GM12878 (cell line): Measurements from ENCODE around the gene TAS2R38. TPM values are rescaled to one million over a fixed set of nuclear protein-coding genes. Genes with fewer than 3 reads are reported as not detected.

Experiments used
- ATAC-seq: fragments of 200-7000 bp; cut with Tn5 transposase; 3 replicates; pipeline ENCODE4 v1.9.1; 2020; ENCODE audit warnings: mild to moderate bottlenecking, moderate library complexity
- BruUV-seq: library from RNA; stranded (reverse); fragments of 400-500 nt; replicated peaks from 2 replicates; lab custom pipeline; 2021; lab: Mats Ljungman, UMichigan
- CTCF ChIA-PET: fragments of 300-600 bp; sonication (Branson Sonifier 250); formaldehyde crosslinking; extraction: SDS; loops from one replicate; lab custom pipeline; 2021; ENCODE audit warnings: inconsistent platforms; lab: Yijun Ruan, JAX
- POLR2A ChIA-PET: fragments of 350-600 bp; formaldehyde crosslinking; extraction: SDS; loops from one replicate; lab custom pipeline; 2021; ENCODE audit warnings: inconsistent platforms; lab: Charles Lee
- RAD21 ChIA-PET: fragments of 300-600 bp; sonication (Branson Sonifier 250); formaldehyde crosslinking; loops from one replicate; lab custom pipeline; 2023; ENCODE audit warnings: antibody characterized with exemption; ENCODE audit not compliant: unreplicated experiment; lab: Charles Lee
- SMC1A ChIA-PET: fragments of 300-600 bp; sonication (Branson Sonifier 250); formaldehyde crosslinking; loops from one replicate; lab custom pipeline; 2023; ENCODE audit not compliant: unreplicated experiment, uncharacterized antibody; lab: Charles Lee
- DNase-seq: peaks from one replicate; pipeline ENCODE4 v3.0.0-alpha.2; 2011; ENCODE audit warnings: low read depth, low spot score
- FAIRE-seq: peaks from 3 replicates; lab custom pipeline; 2011; peaks lifted over from hg19 to GRCh38; lab: Jason Lieb, UNC
- H2AFZ ChIP-seq: 2 replicates; pipeline ENCODE4 v1.6.0; 2011; ENCODE audit warnings: low read depth, low read length, control low read depth; ENCODE audit not compliant: control insufficient read depth
- H3K27ac ChIP-seq: 2 replicates; pipeline ENCODE4 v1.5.1; 2011; ENCODE audit warnings: control low read depth; ENCODE audit not compliant: control insufficient read depth, insufficient read depth
- H3K27me3 ChIP-seq, 2 experiments: replicated peaks in 1 of 2; 2 replicates each; pipeline versions ENCODE4 v1.6.0 to v1.6.1; 2011; ENCODE audit warnings: low read length in 1 of 2; ENCODE audit not compliant: control insufficient read depth in 2 of 2, insufficient read depth in 2 of 2
- H3K36me3 ChIP-seq, 2 experiments: 2 replicates each; pipeline ENCODE4 v1.5.1; 2011; ENCODE audit warnings: low read length in 1 of 2; ENCODE audit not compliant: control insufficient read depth in 2 of 2, insufficient read depth in 2 of 2
- H3K4me1 ChIP-seq: 2 replicates; pipeline ENCODE4 v1.6.1; 2011; ENCODE audit warnings: mild to moderate bottlenecking, low read length, moderate library complexity, mixed read lengths; ENCODE audit not compliant: control insufficient read depth, insufficient read depth
- H3K4me2 ChIP-seq: 2 replicates; pipeline ENCODE4 v1.6.0; 2011; ENCODE audit warnings: control low read depth; ENCODE audit not compliant: control insufficient read depth, insufficient read depth
- H3K4me3 ChIP-seq: fragments of 200-600 bp; sonication (generic); 2 replicates; pipeline ENCODE4 v1.5.1; 2016
- H3K79me2 ChIP-seq: 2 replicates; pipeline ENCODE4 v1.6.0; 2011; ENCODE audit warnings: low read length; ENCODE audit not compliant: control insufficient read depth, insufficient read depth
- H3K9ac ChIP-seq: 2 replicates; pipeline ENCODE4 v1.8.0; 2011; ENCODE audit warnings: low read length, control low read depth, mixed read lengths; ENCODE audit not compliant: control insufficient read depth, insufficient read depth
- H3K9me3 ChIP-seq: replicated peaks from 3 replicates; pipeline ENCODE4 v1.5.1; 2011; ENCODE audit warnings: mild to moderate bottlenecking, low read length; ENCODE audit not compliant: control insufficient read depth, insufficient read depth
- H4K20me1 ChIP-seq: 2 replicates; pipeline ENCODE4 v1.6.0; 2011; ENCODE audit not compliant: control insufficient read depth, insufficient read depth
- CHD4 ChIP-seq: fragments of 200-600 bp; sonication (generic); IDR thresholded peaks from 2 replicates; pipeline ENCODE4 v1.6.1; 2016; ENCODE audit warnings: mild to moderate bottlenecking
- IRF4 ChIP-seq: IDR thresholded peaks from 2 replicates; pipeline ENCODE4 v1.6.1; 2011; ENCODE audit warnings: low read depth, low read length
- RAD21 ChIP-seq: IDR thresholded peaks from 2 replicates; pipeline ENCODE4 v1.6.1; 2011; ENCODE audit warnings: mild to moderate bottlenecking, low read depth, low read length, moderate library complexity; ENCODE audit not compliant: insufficient read depth
- RELA ChIP-seq: fragments of 450-650 bp; IDR thresholded peaks from 2 replicates; pipeline ENCODE4 v1.8.0; 2014; ENCODE audit warnings: borderline replicate concordance; ENCODE audit not compliant: partially characterized antibody
- SIN3A ChIP-seq: IDR thresholded peaks from 2 replicates; pipeline ENCODE4 v1.6.1; 2012; ENCODE audit warnings: low read depth, low read length, improper control_type of control experiment
- SMAD5 ChIP-seq: IDR thresholded peaks from 2 replicates; pipeline ENCODE4 v1.6.1; 2016; ENCODE audit warnings: antibody characterized with exemption, low read depth
- SMARCA5 ChIP-seq: fragments of 450-650 bp; IDR thresholded peaks from 2 replicates; pipeline ENCODE4 v1.6.1; 2017; ENCODE audit warnings: mild to moderate bottlenecking
- SREBF2 ChIP-seq: IDR thresholded peaks from 2 replicates; pipeline ENCODE4 v1.6.1; 2012; ENCODE audit warnings: mild to moderate bottlenecking, low read length
- SUPT20H ChIP-seq: IDR thresholded peaks from 2 replicates; pipeline ENCODE4 v1.6.1; 2011; ENCODE audit warnings: low read depth, mild to moderate bottlenecking, low read length, moderate library complexity, borderline replicate concordance; ENCODE audit not compliant: control insufficient read depth
- TCF7 ChIP-seq: IDR thresholded peaks from 2 replicates; pipeline ENCODE4 v1.6.1; 2014; ENCODE audit warnings: antibody characterized with exemption, borderline replicate concordance
- YBX1 ChIP-seq: fragments of 450-650 bp; IDR thresholded peaks from 2 replicates; pipeline ENCODE4 v1.6.1; 2016; ENCODE audit warnings: antibody characterized with exemption
- ZNF274 ChIP-seq: IDR thresholded peaks from one replicate; pipeline ENCODE4 v1.8.0; 2011; ENCODE audit not compliant: insufficient read length, insufficient read depth
- WGBS: methylation state at CpG from one replicate; pipeline ENCODE4 v1.1.6; 2016; ENCODE audit warnings: low lambda C conversion rate; ENCODE audit not compliant: insufficient replicate concordance, insufficient coverage; ENCODE audit errors: missing lambda C conversion rate; 5-methylcytosine and 5-hydroxymethylcytosine counted together
- in situ Hi-C: fragments of 300-500 bp; cut with MboI; formaldehyde crosslinking; loops from 9 replicates; pipeline ENCODE4 v1.14.3; 2018; ENCODE audit warnings: mixed read lengths
- intact Hi-C: fragments of 100-400 bp; cut with micrococcal nuclease; formaldehyde crosslinking; loops from one replicate; pipeline ENCODE4 v1.14.2; 2022; ENCODE audit not compliant: unreplicated experiment
- polyA plus RNA-seq, 11 experiments: library from polyadenylated mRNA; depleted of rRNA in 4 of 11; unstranded in 6 of 11; stranded (reverse) in 5 of 11; fragments of >200 nt; fragmentation: Nextera tagmentation in 4 of 11; fragmentation: Illumina TruSeq in 1 of 11; extraction: Ambion mirVana in 4 of 11; extraction: Trizol in 1 of 11; gene quantifications; 1 replicate in 1 of 11; 2 replicates in 10 of 11; pipeline versions ENCODE4 v1.2.1 to v1.2.3, GENCODE V29; 2011 to 2016; ENCODE audit warnings: inconsistent platforms in 2 of 11, missing spikeins in 2 of 11, low read depth in 1 of 11
- total RNA-seq, 4 experiments: library from RNA; depleted of rRNA in 3 of 4; stranded (reverse); fragments of >200 nt in 3 of 4; fragmentation: Illumina TruSeq in 1 of 4; extraction: Trizol in 1 of 4; gene quantifications; 2 replicates each; pipeline versions ENCODE4 v1.2.1 to v1.2.3, GENCODE V29; 2013 to 2021
- TF ChIP-seq, protein P1 (sequence below): fragments of 450-650 bp; IDR thresholded peaks from 2 replicates; pipeline ENCODE4 v1.6.1; 2017; ENCODE audit warnings: mild to moderate bottlenecking, moderate library complexity
- TF ChIP-seq, protein P2 (sequence below): fragments of 450-650 bp; IDR thresholded peaks from 2 replicates; pipeline ENCODE4 v1.6.1; 2014; ENCODE audit warnings: mild to moderate bottlenecking
- TF ChIP-seq, protein P3 (sequence below): fragments of 150-350 bp; IDR thresholded peaks from 2 replicates; pipeline ENCODE4 v1.6.1; 2014; ENCODE audit warnings: mild to moderate bottlenecking, low read depth, low read length
- TF ChIP-seq, protein P4 (sequence below): fragments of 450-650 bp; IDR thresholded peaks from 2 replicates; pipeline ENCODE4 v1.6.1; 2017; ENCODE audit warnings: mild to moderate bottlenecking, low read depth, inconsistent platforms; ENCODE audit not compliant: poor library complexity, severe bottlenecking

TAS2R38 gene
- total and polyA plus RNA-seq, 10 of the 15 experiments (the other 5 are each of a cell fraction or from before 2014, with no cell fraction given) = not detected

DNA sequence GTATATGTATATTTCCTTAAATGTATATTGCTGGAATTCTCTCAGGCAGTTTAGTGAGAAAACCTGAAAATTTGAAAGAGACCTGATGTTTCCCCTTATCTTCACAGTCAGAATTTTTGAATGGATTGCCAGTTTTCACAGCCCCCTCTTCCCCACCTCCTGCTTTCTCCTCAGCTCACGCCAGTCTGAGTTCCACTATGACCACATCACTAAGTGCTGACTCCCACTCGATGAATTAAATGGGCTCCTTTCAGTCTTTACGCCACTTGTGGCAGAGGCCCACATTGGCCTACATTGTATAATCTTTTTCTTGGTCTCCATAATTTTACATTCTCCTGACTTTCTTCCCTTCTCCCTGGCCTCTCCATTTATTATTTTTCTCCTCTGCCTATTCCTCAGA, 23.7 kb downstream of the TAS2R38 start:
- CTCF ChIA-PET = interaction anchor here (0.6 to 1.5 kb wide), 2 partner anchors 26 to 341 kb away, joined by 4 read pairs; no protein-coding TSS in a partner anchor
- SMC1A ChIA-PET = no interaction called here
- in situ Hi-C loops = no loop called here
- RAD21 ChIA-PET = no interaction called here
- Histone ChIP-seq H3K4me3 (no peak overlapping the region), H3K27ac (no peak overlapping the region), H2AFZ (no peak overlapping the region), H3K36me3 (no peaks in the 10 kb centered on the region), H3K4me2 (no peak overlapping the region), H3K9me3 (no peaks in the 10 kb centered on the region), H4K20me1 (no peaks in the 10 kb centered on the region), H3K79me2 (no peaks in the 10 kb centered on the region), H3K4me1 (no peaks in the 10 kb centered on the region), H3K9ac (no peak overlapping the region), H3K27me3 (no peaks in the 10 kb centered on the region)
- ATAC-seq (no peak), DNase-seq (no peak), FAIRE-seq (no peak)
- POLR2A ChIA-PET = no interaction called here
- intact Hi-C loops = no loop called here
- BruUV-seq = no TSS peak
- WGBS = 26% methylated on average over 3 of the region's 3 CpGs
- TF ChIP-seq YBX1 (no peak), CHD4 (no peak), RELA (no peak), RAD21 (no peak), SMAD5 (no peak), SUPT20H (no peak), SIN3A (no peak), ZNF274 (no peak), SMARCA5 (no peak), TCF7 (no peak), SREBF2 (no peak), IRF4 (no peak)
- TF ChIP-seq, protein P1, sequence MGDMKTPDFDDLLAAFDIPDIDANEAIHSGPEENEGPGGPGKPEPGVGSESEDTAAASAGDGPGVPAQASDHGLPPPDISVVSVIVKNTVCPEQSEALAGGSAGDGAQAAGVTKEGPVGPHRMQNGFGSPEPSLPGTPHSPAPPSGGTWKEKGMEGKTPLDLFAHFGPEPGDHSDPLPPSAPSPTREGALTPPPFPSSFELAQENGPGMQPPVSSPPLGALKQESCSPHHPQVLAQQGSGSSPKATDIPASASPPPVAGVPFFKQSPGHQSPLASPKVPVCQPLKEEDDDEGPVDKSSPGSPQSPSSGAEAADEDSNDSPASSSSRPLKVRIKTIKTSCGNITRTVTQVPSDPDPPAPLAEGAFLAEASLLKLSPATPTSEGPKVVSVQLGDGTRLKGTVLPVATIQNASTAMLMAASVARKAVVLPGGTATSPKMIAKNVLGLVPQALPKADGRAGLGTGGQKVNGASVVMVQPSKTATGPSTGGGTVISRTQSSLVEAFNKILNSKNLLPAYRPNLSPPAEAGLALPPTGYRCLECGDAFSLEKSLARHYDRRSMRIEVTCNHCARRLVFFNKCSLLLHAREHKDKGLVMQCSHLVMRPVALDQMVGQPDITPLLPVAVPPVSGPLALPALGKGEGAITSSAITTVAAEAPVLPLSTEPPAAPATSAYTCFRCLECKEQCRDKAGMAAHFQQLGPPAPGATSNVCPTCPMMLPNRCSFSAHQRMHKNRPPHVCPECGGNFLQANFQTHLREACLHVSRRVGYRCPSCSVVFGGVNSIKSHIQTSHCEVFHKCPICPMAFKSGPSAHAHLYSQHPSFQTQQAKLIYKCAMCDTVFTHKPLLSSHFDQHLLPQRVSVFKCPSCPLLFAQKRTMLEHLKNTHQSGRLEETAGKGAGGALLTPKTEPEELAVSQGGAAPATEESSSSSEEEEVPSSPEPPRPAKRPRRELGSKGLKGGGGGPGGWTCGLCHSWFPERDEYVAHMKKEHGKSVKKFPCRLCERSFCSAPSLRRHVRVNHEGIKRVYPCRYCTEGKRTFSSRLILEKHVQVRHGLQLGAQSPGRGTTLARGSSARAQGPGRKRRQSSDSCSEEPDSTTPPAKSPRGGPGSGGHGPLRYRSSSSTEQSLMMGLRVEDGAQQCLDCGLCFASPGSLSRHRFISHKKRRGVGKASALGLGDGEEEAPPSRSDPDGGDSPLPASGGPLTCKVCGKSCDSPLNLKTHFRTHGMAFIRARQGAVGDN = no peak
- TF ChIP-seq, protein P2, sequence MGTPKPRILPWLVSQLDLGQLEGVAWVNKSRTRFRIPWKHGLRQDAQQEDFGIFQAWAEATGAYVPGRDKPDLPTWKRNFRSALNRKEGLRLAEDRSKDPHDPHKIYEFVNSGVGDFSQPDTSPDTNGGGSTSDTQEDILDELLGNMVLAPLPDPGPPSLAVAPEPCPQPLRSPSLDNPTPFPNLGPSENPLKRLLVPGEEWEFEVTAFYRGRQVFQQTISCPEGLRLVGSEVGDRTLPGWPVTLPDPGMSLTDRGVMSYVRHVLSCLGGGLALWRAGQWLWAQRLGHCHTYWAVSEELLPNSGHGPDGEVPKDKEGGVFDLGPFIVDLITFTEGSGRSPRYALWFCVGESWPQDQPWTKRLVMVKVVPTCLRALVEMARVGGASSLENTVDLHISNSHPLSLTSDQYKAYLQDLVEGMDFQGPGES = no peak
- TF ChIP-seq, protein P3, sequence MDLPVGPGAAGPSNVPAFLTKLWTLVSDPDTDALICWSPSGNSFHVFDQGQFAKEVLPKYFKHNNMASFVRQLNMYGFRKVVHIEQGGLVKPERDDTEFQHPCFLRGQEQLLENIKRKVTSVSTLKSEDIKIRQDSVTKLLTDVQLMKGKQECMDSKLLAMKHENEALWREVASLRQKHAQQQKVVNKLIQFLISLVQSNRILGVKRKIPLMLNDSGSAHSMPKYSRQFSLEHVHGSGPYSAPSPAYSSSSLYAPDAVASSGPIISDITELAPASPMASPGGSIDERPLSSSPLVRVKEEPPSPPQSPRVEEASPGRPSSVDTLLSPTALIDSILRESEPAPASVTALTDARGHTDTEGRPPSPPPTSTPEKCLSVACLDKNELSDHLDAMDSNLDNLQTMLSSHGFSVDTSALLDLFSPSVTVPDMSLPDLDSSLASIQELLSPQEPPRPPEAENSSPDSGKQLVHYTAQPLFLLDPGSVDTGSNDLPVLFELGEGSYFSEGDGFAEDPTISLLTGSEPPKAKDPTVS = no peak
- TF ChIP-seq, protein P4, sequence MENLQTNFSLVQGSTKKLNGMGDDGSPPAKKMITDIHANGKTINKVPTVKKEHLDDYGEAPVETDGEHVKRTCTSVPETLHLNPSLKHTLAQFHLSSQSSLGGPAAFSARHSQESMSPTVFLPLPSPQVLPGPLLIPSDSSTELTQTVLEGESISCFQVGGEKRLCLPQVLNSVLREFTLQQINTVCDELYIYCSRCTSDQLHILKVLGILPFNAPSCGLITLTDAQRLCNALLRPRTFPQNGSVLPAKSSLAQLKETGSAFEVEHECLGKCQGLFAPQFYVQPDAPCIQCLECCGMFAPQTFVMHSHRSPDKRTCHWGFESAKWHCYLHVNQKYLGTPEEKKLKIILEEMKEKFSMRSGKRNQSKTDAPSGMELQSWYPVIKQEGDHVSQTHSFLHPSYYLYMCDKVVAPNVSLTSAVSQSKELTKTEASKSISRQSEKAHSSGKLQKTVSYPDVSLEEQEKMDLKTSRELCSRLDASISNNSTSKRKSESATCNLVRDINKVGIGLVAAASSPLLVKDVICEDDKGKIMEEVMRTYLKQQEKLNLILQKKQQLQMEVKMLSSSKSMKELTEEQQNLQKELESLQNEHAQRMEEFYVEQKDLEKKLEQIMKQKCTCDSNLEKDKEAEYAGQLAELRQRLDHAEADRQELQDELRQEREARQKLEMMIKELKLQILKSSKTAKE = no peak
